ENCODE measurements around the gene TMEM140. TPM values are rescaled to one million over a fixed set of nuclear protein-coding genes. Genes with fewer than 3 reads are reported as not detected.
"Not testable (repeated sequence)": the region's sequence is repeated elsewhere in the genome, so short reads cannot be mapped to it uniquely, and the experiment has no call there.

TMEM140 gene
- total RNA-seq, 2 donors from 2014 or later = 10.2 to 17.4 TPM

DNA sequence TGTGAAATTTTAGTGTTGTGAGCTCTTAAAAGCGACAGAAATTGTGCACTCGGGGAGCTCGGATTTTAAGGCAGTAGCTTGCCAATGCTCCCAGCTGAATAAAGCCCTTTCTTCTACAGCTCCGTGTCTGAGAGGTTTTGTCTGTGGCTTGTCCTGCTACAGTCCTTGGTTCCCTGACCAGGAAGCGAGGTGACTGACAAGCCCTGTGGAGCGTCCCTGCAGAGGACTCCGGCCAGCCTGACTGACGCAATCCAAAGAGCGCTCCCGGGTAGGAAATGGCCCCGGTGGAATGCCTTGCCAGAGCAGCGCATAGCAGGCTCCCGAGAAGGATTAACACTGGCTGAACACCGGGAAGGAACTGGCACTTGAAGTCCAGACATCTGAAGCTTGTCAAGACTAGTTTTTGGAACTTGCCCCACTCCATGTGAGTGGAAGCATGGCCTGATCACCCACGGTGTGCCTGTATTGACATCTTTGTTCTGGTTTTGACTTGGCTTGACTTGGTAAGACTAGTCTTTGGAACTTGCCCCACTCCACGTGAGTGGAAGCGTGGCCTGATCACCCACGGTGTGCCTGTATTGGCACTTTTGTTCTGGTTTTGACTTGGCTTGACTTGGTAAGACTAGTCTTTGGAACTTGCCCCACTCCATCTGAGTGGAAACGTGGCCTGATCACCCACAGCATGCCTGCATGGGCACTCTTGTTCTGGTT lies 23.9 kb downstream of the TMEM140 start:
- H3K4me3 Mint-ChIP-seq = peak overlapping the region; percentile 88
- H3K36me3 Mint-ChIP-seq = peaks cover 14% of the 10 kb centered on the region
- peak overlapping the region; percentile 97 to 98 for H3K27ac Mint-ChIP-seq
- H3K9me3 Mint-ChIP-seq; DNase-seq (ENCODE audit: low spot score); ATAC-seq; H3K27me3 Mint-ChIP-seq: not testable (repeated sequence)
- H3K4me1 Mint-ChIP-seq (ENCODE audit: low read depth in 2 of 2) = peaks cover 44 to 46% of the 10 kb centered on the region in 2 donors

DNA sequence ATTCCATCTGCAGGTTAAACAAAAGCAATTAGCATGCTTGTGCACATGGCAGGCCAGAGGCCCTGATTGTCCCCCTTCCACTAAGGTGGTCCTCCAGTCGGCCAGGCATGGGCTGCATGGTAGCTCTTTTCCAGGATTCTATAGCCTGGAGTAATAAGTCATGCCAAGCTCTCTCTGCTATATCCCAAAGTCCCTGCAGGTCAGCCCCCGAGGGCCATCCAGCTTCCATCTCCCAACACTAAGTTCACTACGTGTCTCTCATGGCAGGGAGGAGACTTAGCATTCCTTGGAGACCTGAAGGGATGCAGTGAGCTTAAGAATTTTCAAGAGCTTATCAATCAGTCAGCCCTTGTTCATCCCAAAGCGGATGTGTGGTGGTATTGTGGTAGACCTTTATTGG lies 26.0 kb downstream of the TMEM140 start:
- Mint-ChIP-seq H3K36me3 (peaks cover 14% of the 10 kb centered on the region), H3K4me1 (ENCODE audit: low read depth in 2 of 2) (peaks cover 23 to 25% of the 10 kb centered on the region in 2 donors), H3K27ac (peak overlapping the region in 1 of 2 donors; percentile 61)
- H3K4me3 Mint-ChIP-seq; H3K27me3 Mint-ChIP-seq; DNase-seq (ENCODE audit: low spot score); ATAC-seq; H3K9me3 Mint-ChIP-seq: not testable (repeated sequence)

DNA sequence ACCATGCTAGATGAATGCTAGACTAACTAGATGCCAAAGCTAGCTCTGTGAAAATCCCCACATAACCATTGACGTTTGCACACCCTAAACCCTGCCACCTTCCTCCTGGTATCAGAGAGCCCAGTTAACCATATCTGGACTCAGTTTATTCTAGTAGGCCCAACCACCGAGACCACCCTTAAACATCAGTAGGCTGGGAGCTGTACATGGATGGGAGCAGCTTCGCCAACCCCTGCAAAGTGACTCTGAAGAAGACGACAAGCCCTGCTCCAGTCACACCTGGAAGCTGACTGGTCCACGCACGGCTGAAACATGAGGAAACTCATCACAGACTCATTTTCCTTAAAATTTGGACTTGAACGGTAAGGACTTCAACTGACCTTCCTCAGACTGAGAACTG lies 27.1 kb downstream of the TMEM140 start:
- Mint-ChIP-seq H3K27me3 (no peaks in the 10 kb centered on the region), H3K27ac (peak overlapping the region in 1 of 2 donors; percentile 61), H3K36me3 (peaks cover 8% of the 10 kb centered on the region), H3K9me3 (peaks cover 6% of the 10 kb centered on the region), H3K4me1 (ENCODE audit: low read depth in 2 of 2) (peaks cover 13 to 14% of the 10 kb centered on the region in 2 donors), H3K4me3 (no peak overlapping the region)
- DNase-seq (ENCODE audit: low spot score) (no peak), ATAC-seq (no peak)

DNA sequence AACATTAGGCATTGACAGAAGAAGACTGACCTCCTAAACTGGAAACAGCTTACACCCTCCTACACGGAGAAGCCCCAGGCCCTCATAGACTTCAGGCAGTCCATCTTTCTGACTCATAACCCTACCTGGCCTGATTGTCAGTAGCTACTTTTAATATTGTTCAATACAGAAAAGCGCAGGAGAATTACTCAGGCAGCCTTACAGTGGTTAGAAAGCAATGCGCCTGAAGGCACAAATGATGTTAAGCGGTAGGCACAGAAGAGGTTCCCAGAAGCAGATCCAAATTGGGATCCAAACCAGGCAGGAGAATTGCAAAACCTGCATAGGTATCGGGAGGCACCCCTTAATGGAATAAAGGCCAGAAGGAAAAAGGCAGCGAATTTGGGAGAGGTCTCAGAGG lies 28.1 kb downstream of the TMEM140 start:
- H3K27ac Mint-ChIP-seq = peak overlapping the region in 1 of 2 donors; percentile 22
- H3K4me3 Mint-ChIP-seq = no peak overlapping the region
- H3K4me1 Mint-ChIP-seq (ENCODE audit: low read depth in 2 of 2) = peaks cover 10 to 11% of the 10 kb centered on the region in 2 donors
- no peak for ATAC-seq
- peaks cover 6% of the 10 kb centered on the region for H3K9me3 Mint-ChIP-seq
- DNase-seq (ENCODE audit: low spot score) = no peak
- peaks cover 9% of the 10 kb centered on the region for H3K36me3 Mint-ChIP-seq
- no peaks in the 10 kb centered on the region for H3K27me3 Mint-ChIP-seq

DNA sequence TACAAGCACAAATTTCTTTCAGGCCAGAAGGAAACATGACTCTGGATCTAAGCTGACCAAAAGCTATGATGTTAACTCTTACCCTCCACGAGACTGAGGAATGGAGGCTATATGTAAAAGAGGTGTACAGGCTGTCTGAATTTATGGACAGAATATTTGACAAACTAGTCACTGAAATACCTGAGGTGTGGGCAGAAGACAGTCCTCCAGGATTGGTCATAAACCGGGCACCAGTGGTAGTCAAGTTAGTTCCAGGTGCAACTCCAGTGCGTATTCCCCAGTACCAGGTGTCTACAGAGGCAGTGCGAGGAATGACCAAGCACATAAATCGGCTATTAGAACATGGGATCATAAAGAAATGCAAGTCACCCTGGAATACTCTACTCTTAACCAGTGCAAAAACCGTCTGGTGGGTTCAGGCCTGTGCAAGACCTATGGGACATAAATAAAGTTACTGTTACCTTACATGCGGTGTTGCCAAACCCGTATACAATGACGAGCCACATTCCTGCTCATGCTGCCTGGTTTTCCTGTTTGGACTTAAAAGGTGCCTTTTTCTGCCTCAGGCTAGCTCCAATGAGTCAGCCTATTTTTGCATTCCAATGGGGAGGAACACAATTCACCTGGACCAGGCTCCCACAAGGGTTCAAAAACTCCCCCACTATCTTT lies 29.3 kb downstream of the TMEM140 start:
- peaks cover 13% of the 10 kb centered on the region for H3K9me3 Mint-ChIP-seq
- H3K4me3 Mint-ChIP-seq = no peak overlapping the region
- ATAC-seq = no peak
- H3K27ac Mint-ChIP-seq = no peak overlapping the region
- no peak for DNase-seq (ENCODE audit: low spot score)
- peaks cover 20% of the 10 kb centered on the region for H3K36me3 Mint-ChIP-seq
- no peaks in the 10 kb centered on the region for H3K27me3 Mint-ChIP-seq
- peaks cover 3 to 4% of the 10 kb centered on the region in 2 donors for H3K4me1 Mint-ChIP-seq (ENCODE audit: low read depth in 2 of 2)

DNA sequence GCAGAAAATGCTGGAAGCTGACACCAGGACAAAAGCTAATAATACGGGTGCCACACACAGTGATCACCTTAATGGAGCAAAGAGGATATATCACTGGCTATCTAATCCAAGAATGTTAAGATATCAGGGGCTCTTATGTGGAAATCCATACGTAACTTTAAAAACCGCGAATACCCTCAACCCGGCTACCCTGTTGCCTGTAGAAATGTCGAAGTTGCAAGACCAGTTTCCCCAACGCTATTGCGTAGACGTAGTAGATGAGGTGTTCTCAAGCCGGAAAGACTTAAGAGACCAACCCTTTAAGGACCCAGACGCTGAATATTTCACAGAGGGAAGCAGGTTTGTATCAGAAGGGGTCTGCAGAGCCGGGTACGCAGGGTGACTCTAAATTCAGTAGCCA lies 30.5 kb downstream of the TMEM140 start:
- Mint-ChIP-seq H3K9me3 (peaks cover 13% of the 10 kb centered on the region), H3K36me3 (peaks cover 29% of the 10 kb centered on the region), H3K27ac (no peak overlapping the region), H3K4me1 (ENCODE audit: low read depth in 2 of 2) (peaks cover 0 to 3% of the 10 kb centered on the region in 2 donors), H3K4me3 (no peak overlapping the region), H3K27me3 (no peaks in the 10 kb centered on the region)
- DNase-seq (ENCODE audit: low spot score) (no peak), ATAC-seq (no peak)

DNA sequence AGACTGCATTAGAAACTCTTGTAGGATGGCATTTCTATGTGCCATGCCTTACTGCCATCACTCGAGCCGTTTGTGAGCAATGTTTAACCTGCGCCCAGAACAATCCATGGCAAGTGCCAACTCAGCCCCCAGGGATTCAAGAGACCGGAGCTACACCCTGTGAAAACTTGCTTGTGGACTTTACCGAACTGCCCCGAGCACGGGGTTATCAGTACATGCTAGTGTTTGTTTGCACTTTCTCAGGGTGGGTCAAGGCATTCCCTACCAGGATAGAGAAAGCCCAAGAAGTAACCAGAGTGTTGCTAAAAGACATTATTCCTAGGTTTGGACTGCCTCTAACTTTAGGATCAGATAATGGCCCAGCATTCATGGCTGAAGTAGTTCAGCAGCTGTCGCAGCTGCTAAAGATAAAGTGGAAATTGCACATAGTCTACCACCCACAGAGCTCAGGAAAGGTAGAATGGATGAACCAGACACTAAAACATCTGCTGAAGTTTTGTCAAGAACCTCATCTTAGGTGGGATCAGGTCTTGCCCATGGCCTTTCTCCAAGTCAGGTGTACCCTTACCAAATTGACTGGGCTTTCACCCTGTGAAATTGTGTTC lies 31.6 kb downstream of the TMEM140 start:
- no peaks in the 10 kb centered on the region for H3K27me3 Mint-ChIP-seq
- H3K4me3 Mint-ChIP-seq = no peak overlapping the region
- ATAC-seq (no peak), DNase-seq (ENCODE audit: low spot score) (no peak)
- peaks cover 13% of the 10 kb centered on the region for H3K9me3 Mint-ChIP-seq
- no peak overlapping the region for H3K27ac Mint-ChIP-seq
- H3K4me1 Mint-ChIP-seq (ENCODE audit: low read depth in 2 of 2) = no peaks in the 10 kb centered on the region
- H3K36me3 Mint-ChIP-seq = peaks cover 36% of the 10 kb centered on the region

DNA sequence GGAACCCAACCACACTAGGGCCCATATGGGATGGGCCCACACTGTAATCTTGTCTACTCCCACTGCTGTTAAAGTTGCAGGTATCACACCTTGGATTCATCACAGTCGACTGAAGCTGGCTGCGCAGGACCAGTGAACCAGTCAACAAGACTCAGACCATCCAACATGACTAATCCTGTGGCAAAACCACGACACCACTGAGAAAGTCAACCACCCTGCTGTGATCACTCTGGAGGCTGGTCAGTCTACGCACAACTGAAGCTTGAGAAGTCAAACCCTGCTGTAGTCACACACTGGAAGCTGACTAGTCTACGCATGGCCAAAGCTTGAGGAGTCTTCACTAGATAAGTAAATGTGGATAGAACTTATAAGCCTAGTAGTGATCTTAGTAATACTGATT lies 32.2 kb downstream of the TMEM140 start:
- DNase-seq (ENCODE audit: low spot score) (no peak), ATAC-seq (peak in 1 of 2 donors; percentile 51)
- H3K4me1 Mint-ChIP-seq (ENCODE audit: low read depth in 2 of 2) = no peaks in the 10 kb centered on the region
- no peak overlapping the region for H3K4me3 Mint-ChIP-seq
- no peaks in the 10 kb centered on the region for H3K27me3 Mint-ChIP-seq
- peaks cover 36% of the 10 kb centered on the region for H3K36me3 Mint-ChIP-seq
- peaks cover 13% of the 10 kb centered on the region for H3K9me3 Mint-ChIP-seq
- no peak overlapping the region for H3K27ac Mint-ChIP-seq

DNA sequence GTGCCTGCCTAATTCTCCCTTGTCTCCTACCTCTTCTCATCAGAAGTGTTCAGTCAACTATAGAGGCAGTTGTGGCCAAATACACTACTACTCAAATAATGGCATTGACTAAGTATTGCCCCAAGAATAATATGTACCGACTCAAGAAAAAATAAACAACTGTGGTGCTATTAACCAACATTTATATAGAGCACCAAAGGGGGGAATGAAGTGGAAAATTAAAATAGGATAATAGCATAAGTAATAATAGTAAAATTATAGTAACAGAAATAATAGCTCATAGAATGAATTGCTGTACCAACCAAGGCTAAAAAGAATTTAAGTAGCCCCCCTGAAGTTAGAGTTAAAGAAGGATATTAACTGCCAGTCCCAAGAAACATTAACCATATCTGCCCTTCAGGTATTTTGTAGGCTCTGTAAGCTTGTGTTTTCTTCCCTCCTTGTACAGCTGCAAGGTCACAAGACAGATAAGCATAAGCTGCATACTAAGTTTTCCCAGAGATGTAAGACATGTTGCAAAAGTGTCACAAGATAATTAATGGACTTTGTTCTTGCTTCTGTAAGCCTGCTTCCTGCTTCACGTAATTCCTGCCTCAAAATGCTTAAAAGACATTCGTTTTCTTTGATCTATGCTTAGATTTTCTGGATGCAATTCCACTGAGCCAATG lies 33.5 kb downstream of the TMEM140 start:
- peaks cover 36% of the 10 kb centered on the region for H3K36me3 Mint-ChIP-seq
- DNase-seq (ENCODE audit: low spot score) (no peak), ATAC-seq (no peak)
- no peak overlapping the region for H3K4me3 Mint-ChIP-seq
- no peak overlapping the region for H3K27ac Mint-ChIP-seq
- peaks cover 0 to under 1% of the 10 kb centered on the region in 2 donors for H3K4me1 Mint-ChIP-seq (ENCODE audit: low read depth in 2 of 2)
- H3K9me3 Mint-ChIP-seq = peaks cover 13% of the 10 kb centered on the region
- H3K27me3 Mint-ChIP-seq = no peaks in the 10 kb centered on the region

DNA sequence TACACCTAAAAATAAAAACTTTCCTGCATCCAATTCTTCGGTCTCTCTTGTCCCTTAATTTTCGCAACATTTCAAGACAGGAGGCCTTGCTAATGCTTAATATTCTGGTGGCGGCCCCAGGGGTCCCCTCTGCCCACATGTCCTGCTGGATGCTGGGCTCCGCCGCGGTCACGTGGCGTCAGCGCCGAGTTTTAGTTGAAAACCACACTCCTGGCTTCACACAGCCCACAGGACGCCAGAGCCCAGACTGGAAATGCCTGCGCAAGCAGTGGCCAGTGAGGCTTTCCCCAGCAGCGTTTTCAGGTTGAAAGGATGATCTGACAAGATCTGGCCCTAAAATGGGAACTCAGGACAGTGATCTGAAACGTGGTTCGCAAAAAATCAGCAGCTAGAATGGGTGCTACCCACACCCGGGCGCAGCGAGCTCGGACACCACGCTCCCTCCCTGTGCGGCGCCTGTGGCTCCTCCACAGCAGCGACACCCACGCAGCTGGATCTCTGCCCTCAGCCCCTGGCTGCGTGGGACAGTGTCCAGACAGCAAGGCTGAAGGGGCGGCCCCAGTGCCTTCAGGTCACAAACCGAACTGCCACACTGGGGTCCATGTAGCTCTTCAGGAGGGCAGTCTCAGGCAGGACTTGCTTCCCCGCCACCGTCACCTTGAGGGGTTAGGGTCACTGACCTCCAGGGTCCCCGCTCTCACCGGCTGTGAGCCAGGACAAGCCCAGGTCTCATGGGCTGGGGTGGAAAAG lies 34.2 kb downstream of the TMEM140 start:
- DNase-seq (ENCODE audit: low spot score) (no peak), ATAC-seq (no peak)
- Mint-ChIP-seq H3K27me3 (no peaks in the 10 kb centered on the region), H3K36me3 (peaks cover 36% of the 10 kb centered on the region), H3K4me3 (no peak overlapping the region), H3K4me1 (ENCODE audit: low read depth in 2 of 2) (peaks cover 0 to 4% of the 10 kb centered on the region in 2 donors), H3K9me3 (peaks cover 13% of the 10 kb centered on the region), H3K27ac (no peak overlapping the region)

DNA sequence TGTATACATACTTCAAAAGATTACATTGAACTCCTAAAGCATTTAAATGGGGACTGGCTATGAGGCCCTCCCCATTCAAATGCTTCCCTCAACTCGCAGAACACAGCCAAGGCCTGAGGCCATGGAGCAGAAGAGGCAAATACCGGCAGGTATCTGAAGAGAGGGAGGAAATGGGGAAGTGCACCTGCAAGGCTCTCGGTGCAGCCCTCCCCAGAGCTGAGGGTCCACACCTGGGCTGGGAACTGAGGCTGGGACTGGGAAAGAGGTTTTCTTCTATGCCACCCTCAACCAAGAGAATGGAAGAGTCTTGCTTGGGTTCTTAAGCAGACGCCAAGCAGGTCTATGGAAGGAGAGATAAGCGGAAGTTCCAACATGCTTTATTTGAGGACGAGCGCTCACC lies 35.6 kb downstream of the TMEM140 start:
- peaks cover 36% of the 10 kb centered on the region for H3K36me3 Mint-ChIP-seq
- peaks cover 0 to 4% of the 10 kb centered on the region in 2 donors for H3K4me1 Mint-ChIP-seq (ENCODE audit: low read depth in 2 of 2)
- H3K27me3 Mint-ChIP-seq = no peaks in the 10 kb centered on the region
- ATAC-seq = no peak
- DNase-seq (ENCODE audit: low spot score) = no peak
- H3K9me3 Mint-ChIP-seq = peaks cover 13% of the 10 kb centered on the region
- no peak overlapping the region for H3K27ac Mint-ChIP-seq
- no peak overlapping the region for H3K4me3 Mint-ChIP-seq

DNA sequence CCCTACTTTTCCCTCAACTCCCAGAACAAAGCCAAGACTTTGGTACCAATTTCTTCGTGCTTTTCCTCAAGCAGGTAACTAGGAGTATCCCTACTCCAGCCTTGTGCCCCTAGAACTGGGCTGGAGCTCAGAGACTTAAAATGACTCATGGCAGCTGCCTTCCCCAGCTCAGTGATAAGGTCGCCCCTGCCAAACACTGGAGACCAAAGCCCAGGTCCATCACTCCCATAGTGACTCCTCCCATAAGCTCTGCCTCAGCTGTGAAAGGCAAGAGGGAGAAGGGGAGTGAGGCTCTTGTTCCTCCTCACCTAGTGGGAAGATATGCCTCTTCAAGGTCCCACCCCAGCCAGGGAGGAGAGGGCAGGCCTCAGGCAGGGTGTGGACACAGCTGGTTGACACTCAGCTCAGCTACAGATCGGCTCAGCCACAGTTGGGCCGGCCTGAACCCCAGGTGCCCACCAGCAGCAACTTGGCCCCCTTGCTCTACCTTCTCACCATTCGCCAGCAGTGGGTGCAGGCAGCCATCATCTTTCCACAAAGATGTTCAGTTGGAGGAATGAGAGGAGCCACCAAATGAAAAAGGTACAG lies 36.5 kb downstream of the TMEM140 start:
- DNase-seq (ENCODE audit: low spot score) (no peak), ATAC-seq (no peak)
- H3K9me3 Mint-ChIP-seq = peaks cover 7% of the 10 kb centered on the region
- no peak overlapping the region for H3K27ac Mint-ChIP-seq
- H3K4me1 Mint-ChIP-seq (ENCODE audit: low read depth in 2 of 2) = peaks cover 0 to 4% of the 10 kb centered on the region in 2 donors
- H3K4me3 Mint-ChIP-seq = no peak overlapping the region
- H3K36me3 Mint-ChIP-seq = peaks cover 28% of the 10 kb centered on the region
- H3K27me3 Mint-ChIP-seq = no peaks in the 10 kb centered on the region

Measured in natural killer cell treated with Interleukin-12 subunit alpha and Interleukin-12 subunit beta and Interleukin-15 and Interleukin-18, amount 100 ng/mL, for 72 hours (primary cell).